Stimulated activated naive CD4-positive, alpha-beta T cell treated with Interleukin-2 at 50 U/mL for 16 hours (primary cell): Measurements from ENCODE around the gene B3GLCT.
A peak's percentile ranks its signal among the peaks of the same experiment; 100 is the strongest.
"Not testable (repeated sequence)": the region's sequence is repeated elsewhere in the genome, so short reads cannot be mapped to it uniquely, and the experiment has no call there.

ENCODE experiments used
- DNase-seq: peaks from one replicate; lab custom pipeline; 2025; lab: John Stamatoyannopoulos, UW

B3GLCT gene

DNA sequence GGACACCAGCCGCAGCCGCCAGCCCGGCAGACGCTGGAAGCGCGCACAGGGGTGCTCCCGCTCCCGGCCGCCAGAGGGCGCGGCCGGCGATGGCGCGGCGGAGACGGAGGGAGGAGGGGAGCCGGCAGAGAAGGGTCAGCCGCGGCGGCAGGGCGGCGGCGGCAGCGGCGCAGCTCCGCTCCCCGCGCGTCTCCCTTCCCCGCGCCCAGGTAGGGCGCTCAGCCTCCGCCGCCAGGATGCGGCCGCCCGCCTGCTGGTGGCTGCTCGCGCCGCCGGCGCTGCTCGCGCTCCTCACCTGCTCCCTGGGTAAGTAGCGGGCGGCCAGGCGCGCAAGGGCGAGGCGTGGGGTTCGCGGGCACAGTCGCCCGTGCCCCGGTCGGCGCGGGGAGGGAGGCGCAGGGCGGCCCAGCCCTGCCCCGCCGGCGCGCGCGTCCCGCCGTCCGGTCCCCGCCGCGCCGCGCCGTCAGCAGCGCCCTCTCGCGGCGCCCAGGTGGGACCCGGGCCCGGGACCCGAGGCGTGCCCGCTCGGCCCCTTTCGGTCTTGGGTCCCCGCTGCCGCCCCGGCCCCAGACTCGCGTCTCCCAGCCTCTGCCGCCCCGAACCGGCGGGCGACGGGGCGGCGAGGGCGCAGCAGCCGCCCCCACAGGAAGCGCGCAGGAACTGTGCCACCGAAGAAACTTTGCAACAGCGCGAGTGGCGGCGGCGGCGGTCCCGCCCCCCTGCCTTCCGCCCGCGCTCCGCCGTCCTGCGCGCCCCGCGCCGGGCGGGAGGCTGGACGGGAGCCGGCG is at the start of gene B3GLCT:
TSS of gene B3GLCT (plus strand) at position 127 of the 788 bp plus-strand sequence. CDS start at position 237, 110 bp downstream.
- peak; percentile 70 for DNase-seq

DNA sequence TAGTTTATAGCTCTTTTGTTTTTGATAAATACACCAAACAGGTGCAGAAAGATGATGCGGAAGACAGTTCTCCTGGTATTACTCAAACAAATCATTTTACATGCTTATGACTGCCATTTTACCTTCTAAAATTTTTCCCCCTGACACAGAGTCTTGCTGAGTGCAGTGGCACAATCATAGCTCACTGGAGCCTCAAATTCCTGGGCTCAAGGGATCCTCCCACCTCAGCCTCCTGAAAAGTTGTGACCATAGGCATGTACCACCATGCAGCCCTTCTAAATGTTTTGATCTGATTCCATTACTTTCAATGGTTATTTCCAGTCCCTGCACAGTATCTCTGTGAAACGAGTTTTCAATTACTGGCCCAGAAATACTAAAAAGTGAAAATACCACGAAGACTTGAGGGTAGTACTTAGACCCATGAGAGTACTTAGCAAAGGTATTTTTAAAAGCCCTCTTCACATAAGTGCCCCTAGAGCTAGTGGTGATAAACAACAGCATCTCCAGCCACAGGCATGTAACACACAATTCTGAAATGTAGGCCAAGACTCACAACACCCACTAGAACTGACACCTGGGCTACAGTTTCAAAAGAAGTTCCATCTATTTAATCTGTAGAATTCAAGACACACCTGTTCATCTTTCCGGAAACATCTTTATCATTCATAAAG is 49.3 kb upstream of the B3GLCT start:
- no peak for DNase-seq

DNA sequence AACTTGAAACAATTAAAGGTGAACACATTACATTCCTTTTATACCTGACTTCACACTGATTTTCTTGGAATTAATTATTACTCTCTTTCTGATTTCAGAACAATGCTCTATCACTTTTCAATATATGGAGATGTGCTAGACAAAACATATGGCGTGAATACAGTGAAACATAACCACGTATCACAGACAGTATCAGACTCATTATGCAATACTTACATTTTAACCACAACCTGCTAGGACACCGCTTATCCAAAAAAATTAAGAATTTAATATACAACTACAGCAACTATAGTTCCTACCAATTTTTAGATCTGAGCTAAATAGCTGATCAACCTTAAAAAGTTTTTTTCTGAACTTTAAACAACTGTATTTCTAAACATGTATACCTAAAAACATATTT is 47.9 kb upstream of the B3GLCT start:
- DNase-seq = no peak

DNA sequence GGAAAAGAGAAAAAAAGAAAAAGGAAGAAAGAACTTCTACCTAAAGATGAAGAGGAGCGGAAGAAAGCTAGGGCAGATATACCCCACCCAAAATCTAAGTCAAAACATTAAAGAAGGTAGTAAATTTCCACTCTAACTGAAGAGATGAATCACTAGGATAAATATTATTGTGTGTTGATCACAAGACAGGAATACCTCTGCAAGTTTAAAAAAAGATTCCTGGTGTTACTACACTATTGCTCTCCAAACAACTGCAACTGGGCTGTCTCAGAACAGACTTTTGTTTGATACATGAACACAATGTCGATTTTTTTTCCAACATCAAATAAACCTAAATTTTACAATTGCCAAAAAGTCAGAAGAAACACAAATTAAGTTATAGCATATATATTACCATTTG is 44.8 kb upstream of the B3GLCT start:
- DNase-seq = no peak

DNA sequence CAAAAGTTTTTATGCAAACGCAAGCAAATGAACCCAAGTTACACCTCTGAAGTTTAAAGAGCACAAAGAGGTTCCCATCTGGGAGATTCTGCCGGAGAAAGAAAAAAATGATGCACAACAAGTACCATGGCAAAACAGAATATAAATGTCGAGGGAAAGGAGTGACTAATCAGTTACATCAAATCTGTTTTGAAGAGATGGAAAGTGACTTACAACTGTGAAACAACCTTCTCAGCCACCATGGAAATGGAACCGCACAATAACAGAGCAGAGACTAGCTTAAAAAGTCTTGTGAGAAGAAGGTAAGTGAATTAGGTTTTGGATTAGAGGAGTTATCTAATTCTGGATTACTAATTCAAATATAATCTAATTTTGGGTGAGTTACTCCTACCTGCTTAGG is 40.5 kb upstream of the B3GLCT start:
- DNase-seq = no peak

DNA sequence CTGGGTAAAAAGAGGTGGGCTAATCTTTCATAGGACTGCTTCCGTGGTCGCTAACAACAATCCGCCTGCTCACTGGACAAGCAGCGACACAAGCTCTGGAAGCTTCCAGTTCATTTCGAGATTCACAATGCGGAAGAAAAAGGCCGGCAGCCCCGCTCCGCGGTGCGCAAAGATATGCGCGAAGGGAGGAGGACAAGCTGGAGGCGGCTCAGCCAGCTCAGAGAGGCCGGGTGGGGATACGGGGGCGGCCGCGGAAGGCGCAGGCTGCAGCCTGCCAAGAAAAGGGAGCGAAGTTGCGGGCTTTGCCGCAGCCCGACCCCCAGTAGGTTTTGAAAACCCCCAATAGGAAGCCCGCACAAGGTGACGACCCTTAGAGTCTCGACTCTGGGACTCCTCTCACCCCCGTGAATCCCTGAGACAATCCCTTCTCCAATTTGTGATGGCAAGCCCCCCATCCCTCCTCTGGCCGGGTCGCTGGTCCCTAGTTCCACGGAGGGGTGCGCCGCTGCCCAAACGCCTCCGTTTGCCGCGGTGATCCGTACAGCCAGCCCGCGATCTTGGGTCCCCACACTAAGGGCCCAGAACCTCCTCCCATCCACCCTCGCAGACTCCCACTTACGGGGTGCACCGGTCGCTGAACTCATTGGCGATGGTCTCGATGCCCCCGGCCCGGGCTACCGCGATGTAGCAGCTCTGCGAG is 38.8 kb upstream of the B3GLCT start:
- peak; percentile 61 for DNase-seq

DNA sequence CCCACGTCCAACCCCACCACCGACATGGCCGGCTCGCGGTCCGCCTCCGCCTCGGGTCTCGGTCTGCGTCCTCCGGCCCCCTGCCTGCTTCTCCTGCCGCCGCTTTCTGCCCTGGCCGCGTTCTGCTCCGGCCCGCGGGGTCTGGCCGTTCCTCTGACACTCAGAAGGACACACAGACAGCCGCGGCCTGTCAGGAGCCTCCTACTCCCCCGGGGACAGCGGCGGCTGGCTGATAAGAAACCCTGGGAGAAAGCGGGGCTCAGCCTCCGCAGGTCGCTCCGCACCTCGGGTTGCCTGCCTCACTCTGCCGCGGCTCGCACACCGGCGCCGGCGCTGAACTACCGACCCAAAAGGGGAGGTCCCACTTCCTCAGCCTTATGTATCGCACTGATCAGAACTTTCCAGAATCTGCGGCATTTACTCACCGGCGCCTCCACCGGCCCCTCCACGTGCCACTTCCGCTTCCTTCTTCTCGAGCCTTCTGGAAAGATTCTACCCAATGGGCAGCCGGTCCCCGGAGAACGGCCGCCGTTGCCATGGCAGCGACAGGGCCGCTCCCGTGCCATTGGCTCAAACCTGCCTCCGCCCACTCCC is 38.1 kb upstream of the B3GLCT start, which contains the start of gene HSPH1:
TSS of gene HSPH1 (minus strand) at position 348 of the 594 bp plus-strand sequence. CDS start at position 26, 322 bp downstream.
- DNase-seq = peak; percentile 99

DNA sequence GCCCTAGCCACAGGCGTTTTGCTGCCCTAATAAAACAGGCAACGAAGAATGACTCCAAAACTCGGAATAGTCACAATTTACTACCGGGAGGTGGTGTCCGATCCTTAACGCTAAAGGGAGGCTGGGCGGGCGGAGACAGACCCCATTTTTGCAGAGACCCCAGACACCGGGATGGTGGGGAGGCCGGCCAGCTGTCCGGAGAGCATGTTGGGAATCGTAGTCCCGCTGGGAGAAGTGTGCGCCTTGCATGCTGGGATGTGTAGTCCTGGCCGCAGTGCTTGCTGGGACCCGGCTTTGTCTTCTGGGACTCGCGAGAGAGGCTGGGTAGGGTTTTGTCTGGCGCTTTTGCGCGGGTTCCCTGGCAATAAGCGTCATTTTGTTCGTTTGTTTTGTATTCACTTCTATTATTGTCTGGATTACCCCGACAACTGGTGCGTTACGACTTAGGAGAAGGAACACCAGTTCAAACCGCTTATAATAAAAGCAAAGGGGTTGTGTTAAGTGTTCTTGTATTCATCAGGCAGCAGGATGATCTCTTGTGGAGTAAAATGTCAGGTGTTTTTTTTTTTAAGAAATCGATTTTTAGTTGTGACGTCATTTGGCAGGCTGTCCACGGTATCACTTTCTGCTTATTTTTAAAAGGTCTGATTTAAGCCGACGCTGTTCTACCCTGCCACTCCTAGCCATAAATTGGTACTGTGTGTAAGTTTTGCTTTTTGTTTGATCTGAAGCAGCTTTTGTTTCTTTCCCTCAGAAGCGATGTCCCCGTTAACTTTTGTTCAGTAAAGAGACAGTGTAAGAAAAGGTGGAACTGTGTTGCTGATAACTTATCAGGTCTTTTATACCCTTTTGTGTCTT is 37.4 kb upstream of the B3GLCT start:
- DNase-seq = peak; percentile 95

DNA sequence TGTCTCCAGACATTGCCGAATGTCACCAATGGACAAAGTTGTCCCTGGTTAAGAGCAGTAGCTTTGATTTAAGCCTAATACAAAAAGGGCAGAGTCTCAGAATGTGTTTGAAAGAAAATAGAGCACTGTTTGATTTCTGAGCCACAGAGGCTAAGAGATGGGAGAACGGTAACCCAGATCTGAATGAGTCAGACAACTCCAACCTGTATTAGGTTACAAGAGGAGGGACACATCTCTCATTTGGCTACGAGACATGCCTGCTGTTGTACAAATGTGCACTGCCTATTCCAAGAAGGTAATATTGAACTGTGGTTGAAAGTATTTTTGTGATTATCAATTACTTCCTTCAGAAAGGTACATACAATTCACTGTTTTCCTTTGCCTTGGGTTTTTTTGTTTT is 33.2 kb upstream of the B3GLCT start:
- DNase-seq = no peak

DNA sequence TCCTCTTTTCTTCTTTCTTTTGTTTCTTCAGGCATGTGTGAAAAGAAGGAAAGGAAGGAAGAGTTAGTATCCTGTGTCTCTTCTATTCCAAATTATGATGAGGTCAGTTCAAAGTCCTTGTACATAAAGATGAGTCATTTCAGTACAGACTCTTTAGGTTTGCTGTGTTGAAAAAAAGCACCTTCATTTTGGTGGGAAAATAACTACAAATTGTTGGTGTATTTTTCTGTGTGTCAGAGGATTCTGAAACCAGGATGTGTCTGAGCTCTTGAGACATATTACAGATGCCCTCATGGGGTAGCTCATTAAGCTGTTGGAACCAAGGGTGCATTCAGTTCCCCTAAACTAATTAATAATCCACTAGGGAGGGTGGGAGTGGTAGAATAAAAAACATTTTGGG is 32.3 kb upstream of the B3GLCT start:
- no peak for DNase-seq

DNA sequence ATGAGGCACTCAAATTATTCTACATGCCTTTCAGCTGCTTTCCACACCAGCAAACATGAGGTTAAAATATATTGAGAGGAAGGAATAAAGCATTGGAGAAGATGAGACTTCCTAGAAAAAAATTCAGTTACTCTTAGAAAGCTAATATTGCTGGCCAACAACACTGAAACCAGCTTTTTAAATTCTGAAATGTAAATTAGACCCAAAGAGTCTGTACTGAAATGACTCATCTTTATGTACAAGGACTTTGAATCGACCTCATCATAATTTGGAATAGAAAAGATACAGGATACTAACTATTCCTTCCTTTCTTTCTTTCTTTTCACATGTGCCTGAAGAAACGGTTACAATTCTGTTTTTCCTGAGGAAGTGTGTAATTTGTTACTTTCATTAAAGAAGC is 31.6 kb upstream of the B3GLCT start:
- no peak for DNase-seq

DNA sequence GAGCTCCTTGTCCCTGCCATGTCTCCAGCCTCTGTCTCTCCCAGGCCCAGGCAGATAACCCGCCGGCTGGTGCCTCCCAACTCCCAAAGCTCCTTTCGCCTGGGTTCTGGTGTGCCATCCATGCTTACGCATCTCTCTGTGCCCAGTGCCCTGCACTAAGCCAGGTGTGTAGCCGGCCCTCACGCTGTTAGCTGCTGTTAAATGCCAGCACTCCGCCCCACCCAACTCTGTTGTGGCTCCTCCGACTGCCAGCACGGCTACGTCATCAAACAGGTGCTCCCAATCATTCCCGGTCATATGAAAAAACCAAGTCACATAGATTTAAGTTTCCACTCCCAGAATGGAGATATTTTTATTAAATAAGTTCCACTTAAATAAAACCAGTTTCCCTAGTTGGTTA is 31.0 kb upstream of the B3GLCT start:
- DNase-seq = no peak

DNA sequence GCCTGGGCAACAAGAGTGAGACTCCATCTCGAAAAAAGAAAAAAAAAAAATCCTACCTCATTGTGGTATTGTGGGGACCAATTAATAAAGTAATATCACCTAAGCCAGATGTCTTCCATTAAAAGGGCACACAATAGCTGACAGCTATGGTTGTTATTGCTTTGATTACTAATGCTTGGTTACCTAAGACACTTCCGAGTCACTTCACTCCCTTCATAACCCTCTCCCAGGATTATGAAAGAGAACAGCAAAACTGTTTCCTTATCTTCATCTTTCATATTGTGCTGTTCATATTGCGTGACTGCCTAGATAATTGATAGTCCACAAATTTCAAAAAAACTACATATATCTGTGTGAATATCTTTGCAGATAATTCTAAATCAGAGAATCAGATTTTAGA is 27.8 kb upstream of the B3GLCT start:
- no peak for DNase-seq

DNA sequence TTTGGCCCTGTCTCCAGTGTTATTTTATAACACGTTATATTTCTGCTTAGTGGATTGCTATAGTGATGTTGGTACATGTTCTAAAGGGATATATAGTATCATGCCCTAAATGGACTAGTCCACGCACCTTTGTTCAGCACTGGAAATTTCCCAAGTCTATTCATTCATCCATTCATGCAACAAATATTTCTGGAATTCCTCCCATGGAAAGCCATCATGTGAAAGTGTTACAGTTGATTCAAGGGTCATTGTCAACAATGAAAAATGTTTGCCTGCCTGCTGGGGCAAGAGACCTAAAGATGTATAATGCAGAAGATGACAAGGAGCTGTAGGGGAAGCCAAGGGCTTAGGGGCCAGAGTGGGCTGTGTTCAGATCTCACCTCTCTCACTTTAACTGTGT is 27.2 kb upstream of the B3GLCT start:
- DNase-seq = no peak

DNA sequence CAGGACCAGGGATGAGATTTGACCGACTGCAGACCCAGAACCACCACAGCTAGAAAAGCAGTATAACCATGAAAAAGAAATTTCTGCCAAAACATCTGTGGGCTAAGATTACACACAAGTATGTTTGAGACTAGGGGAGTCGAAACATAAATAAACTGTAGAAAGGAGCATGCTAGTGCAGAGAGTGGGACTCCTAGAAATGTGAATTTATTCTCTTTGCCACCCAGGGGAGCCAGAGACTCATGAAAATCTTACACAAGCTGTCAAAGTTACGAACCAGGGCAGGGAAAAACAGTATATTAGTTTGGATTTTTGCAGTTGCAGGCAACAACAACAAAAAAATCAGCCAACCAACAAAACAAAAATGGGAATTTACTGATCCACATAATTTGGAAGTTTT is 25.8 kb upstream of the B3GLCT start:
- no peak for DNase-seq

DNA sequence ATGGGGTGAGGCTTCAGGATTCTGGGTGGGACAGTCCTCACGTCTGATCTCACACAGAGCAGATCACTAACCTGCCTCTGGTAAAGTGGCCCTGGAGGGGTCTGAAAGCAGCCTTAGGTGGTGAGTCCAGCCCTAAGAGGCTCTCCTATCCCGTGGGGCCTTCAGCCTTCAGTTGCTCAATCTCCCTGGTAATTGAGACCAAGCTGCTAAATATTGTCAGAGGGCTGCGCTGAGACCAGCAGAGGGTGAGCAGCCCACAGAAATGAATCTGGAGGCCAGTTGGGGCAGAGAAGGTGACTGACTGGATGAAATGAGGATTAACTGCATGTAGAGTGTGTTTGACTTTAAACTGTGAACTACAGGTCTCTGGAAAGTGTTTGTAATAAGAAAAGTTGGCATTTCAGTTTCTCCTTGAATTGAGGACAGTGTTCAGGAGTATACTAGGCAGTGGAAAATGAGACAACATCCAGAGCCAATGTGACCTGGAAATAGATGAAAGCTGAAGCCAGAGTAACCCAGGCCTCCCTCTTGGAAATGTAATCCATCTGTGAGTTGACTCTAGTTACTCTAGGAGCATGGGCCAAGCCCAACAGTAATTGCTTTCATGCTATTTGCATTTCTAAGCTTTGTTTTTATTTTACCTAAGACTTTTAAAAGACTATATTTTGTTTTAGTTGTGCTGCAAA is 23.8 kb upstream of the B3GLCT start:
- DNase-seq = no peak

DNA sequence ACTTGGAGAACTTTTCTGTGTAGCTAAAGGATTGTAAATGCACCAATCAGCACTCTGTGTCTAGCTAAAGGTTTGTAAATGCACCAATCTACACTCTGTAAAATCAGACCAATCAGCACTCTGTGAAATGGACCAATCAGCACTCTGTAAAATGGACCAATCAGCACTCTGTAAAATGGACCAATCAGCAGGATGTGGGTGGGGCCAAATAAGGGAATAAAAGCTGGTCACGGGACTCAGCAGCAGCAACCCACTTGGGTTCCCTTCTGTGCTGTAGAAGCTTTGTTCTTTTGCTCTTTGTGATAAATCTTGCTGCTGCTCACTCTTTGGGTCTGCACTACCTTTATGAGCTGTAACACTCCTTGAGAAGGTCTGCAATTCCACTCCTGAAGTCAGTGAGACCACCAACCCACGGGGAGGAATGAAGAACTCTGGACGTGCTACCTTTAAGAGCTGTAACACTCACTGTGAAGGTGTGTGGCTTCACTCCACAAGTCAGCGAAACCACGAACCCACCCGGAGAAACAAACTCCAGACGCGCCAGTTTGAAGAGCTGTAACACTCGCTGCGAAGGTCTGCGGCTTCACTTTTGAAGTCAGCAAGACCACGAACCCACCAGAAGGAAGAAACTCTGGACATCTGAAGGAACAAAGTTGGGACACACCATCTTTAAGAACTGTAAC is 21.8 kb upstream of the B3GLCT start:
- DNase-seq = not testable (repeated sequence)

DNA sequence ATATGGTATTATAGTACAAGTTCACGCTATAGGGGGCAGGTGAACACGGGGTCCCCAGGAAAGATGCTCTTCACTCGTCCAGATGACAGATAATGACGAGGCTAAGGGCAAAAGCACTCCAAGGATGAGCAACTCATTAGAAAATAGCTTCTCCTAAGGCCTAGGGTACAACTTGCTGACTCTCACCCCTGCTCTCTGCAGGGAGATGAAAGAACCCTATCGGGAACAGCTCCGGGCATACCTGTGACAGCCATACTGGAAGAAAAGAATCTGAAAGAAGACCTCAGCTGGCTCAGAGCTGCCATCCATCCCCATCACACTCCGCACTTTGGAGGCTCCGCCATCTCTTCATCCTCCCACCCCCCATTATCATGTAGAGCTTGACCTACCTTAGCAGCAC is 20.5 kb upstream of the B3GLCT start:
- DNase-seq = no peak

DNA sequence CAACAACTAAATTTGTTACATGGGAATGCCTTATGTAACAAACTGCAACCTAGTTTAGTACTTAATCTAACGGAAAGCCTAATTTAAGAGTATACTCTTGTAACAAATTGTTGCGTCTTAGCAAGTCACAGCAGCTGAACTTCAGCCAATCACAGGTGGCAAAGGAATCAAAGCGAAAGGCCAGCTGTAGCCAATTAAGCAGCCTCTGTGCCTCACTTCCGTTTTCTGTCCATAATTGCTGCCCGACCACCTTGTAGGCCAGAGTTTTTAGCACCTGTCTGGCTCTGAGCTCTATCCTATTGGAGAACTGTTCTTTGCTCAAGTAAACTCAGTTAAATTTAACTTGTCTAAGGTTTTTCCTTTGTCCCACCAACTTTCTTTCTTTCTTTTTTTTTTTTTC is 20.0 kb upstream of the B3GLCT start:
- DNase-seq = no peak

DNA sequence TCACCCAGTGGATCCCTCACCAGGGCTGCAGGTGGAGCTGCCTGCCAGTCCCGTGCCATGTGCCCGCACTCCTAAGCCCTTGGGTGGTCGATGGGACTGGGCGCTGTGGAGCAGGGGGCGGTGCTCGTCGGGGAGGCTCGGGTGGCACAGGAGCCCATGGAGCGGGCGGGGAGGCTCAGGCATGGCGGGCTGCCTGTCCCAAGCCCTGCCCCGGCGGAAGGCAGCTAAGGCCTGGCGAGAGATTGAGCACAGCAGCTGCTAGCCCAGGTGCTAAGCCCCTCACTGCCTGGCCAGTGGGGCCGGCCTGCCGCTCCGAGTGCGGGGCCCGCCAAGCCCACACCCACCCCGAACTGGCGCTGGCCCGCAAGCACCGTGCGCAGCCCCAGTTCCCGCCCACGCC is 16.8 kb upstream of the B3GLCT start:
- DNase-seq = no peak
